8988T (cell line): ENCODE measurements around the gene PLA2G15.

Experiments
- DNase-seq: peaks from one replicate; pipeline ENCODE4 v3.0.0; 2011

Gene PLA2G15

DNA sequence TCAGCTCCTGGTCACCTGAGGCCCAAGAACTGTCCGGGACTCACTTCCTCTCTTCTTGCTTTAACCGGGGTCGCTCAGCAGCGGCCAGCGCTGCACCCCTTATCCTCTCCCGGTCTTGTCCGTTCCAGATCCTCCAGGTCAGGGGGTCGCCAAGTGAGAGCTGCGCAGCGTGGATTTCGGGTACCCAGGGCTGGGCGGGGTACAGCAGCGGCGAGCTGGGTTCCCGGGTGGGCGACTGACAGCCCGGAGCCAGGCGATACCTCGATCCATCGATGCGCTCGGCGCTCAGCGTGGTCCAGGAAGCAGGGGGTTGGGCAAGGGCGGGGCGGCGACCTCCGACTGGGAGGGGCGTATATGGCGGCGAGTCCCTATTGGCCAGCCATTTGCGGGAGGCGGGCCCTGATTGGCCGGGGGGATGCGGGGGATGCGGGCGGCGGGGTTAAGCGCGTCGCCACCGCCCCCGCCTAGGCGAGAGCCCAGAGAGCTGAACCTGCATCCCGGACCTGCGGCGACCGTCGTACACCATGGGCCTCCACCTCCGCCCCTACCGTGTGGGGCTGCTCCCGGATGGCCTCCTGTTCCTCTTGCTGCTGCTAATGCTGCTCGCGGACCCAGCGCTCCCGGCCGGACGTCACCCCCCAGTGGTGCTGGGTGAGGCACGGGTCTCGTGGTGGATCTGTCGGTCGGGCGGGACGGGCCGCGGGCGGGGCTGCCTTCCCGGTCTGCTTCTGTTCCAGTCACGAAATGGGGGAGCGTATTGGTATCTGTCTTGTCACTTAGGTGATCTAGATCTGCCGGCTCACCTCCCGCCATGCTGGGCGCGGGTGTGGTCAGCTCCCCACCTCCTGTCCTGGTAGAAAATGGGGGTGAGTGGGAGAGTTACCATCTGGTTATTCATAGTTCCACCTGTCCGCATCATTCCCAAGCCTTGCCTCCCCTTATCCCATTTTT lies at the start of gene PLA2G15:
PLA2G15 (plus strand) TSS at position 471 of the 951 bp plus-strand sequence; CDS start at position 525, 54 bp downstream.
- DNase-seq, result peak; percentile 97

GRCh38 chr16:68197250-68197649 lies 47.9 kb upstream of the PLA2G15 start:
- DNase-seq, result no peak

GRCh38 chr16:68200088-68200783 lies 44.9 kb upstream of the PLA2G15 start:
- DNase-seq, result no peak

- no peak for DNase-seq
Measured at GRCh38 chr16:68202091-68202519, 43.1 kb upstream of the PLA2G15 start.

- no peak for DNase-seq
Measured at GRCh38 chr16:68206245-68206644, 38.9 kb upstream of the PLA2G15 start.

DNA sequence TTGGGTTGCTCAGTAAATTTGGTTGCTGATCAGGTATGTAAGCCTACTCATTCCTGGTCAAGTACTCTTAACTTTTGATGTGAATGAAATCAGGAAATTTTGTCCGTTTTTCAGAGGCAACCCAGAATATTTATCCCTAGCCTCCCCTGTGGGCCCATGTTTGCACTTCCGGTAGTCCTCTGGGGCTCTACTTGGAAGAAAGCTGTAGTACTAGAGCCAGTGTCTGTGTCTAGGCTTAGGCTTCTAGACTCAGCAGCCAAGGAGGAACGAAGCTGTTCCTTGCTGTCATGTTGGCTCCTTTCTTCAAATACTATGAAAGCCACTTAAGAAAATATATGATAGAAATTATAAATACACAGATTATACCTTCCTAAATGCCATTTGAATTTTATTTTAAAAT lies 30.4 kb upstream of the PLA2G15 start:
- no peak for DNase-seq

GRCh38 chr16:68215302-68215701 lies 29.9 kb upstream of the PLA2G15 start:
- no peak for DNase-seq

GRCh38 chr16:68216240-68216639 lies 28.9 kb upstream of the PLA2G15 start:
- DNase-seq, result no peak

GRCh38 chr16:68217506-68217905 lies 27.7 kb upstream of the PLA2G15 start:
- DNase-seq, result no peak

DNA sequence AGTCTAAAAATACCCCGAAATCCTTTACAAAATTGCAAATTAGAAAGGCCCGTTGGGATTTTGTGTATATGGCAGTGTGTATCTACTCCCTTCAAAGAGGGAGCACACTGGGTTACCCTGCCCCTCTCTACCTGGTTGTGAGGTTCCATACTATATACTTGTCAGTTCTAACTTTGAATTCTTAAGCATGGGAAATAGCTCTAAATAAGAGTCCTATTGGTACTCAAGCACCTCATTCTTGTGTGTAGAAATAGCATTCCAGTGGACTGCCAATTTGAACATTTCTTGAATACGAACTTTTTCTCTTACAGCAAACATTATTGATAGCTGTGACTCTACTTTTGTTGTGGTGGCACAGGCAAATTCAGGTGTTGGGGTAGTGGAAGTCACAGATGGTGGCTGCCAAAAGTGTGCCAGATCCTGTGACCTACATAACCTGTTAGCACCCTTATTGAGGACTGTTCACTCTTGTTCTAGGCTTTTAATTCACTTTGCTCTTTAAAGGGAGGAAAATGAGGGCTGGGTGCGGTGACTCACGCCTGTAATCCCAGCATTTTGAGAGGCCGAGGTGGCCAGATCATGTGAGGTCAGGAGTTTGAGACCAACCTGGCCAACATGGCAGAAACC lies 25.3 kb upstream of the PLA2G15 start:
- no peak for DNase-seq

DNA sequence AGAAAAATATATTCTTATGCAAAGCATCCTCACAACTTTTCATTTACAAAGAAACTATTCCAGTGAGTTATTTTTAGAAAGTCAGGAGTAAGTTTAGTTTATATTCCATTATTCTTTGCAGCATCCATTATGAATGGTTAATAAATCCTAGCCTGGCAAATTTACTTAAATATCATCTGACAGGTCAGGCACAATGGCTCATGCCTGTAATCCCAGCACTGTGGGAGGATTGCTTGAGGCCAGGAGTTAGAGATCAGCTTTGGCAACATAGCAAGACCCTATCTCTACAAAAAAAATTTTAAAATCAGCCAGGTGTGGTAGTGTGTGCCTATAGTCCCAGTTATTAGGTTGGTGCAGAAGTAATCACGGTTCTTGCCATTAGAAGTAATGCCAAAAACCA lies 22.1 kb upstream of the PLA2G15 start:
- no peak for DNase-seq

DNA sequence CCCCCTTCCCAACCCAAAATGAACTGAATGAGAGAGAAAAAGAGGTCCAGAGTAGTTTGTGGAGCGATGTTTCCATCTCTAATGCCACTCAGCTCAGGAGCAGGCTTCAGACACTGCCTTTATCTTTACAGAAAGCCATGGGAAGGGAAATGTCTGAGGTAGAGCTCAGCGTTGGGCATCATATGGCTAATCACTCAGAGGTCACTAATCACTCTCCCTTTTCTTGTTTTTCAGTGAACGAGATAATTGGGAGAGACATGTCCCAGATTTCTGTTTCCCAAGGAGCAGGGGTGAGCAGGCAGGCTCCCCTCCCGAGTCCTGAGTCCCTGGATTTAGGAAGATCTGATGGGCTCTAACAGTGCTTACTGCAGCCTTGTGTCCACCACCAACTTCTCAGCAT lies 19.1 kb upstream of the PLA2G15 start:
- DNase-seq, result no peak

DNA sequence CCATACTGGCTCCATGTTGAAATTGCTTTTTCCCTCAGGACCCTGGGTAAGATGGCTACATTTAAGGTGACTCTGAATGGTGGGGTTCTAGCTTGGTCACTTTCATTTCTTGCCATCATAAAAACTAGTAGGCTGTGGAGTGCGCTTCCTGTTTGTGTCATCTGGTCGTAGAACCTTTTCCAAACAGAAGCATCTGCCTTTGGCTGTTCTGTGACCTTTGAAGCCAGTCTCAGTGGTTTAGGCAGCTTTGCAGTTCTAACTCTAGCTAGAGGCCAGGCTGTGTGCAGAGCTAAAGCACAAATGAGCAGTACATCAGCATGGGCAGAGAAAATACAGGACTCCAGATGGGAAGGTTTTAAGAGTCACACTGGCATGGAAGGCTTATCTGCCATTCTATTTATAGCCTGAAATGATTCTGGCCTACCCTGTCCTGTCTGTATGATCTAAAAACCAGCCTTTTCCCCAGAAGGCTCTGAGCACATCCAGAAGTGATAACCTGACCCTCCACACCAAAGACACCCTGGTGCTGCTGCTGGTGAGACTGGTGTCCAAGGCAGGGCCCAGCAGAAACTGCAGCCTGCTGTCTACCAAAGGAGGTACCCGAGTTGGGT lies 17.9 kb upstream of the PLA2G15 start:
- DNase-seq, result no peak

DNA sequence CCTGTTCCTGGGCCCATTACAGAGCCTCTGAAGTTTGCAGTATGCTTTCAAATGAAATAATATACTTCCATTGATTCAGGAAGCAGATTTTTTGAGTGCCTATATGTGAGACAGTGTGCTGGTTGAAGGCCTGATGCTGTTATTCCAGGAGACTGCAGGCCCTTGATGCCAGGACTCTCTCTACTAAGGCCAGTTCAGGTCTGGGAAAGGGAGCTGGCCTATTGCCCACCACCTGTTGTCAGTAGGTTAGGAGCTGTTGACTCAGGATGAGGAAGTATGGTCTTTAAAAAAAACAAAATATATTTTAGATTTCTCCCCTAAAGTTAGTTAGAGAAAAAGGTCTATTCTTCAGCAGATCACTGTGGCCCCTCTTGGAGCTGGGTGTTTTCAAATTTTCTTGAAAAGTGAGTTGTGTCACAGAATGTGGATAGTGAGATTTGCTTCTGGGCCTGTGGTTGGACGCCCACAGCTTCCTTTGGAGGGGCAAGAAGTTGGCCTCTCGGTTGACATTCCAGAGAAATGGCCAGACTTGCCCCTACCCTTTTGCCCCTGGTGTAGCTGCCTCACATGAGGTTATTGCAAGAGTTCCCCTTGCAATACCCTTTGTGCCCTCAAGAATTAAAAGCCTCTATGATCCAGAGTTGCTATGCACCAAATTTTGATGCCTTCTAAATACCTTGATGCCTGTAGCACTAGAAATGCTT lies 17.2 kb upstream of the PLA2G15 start:
- DNase-seq, result no peak

DNA sequence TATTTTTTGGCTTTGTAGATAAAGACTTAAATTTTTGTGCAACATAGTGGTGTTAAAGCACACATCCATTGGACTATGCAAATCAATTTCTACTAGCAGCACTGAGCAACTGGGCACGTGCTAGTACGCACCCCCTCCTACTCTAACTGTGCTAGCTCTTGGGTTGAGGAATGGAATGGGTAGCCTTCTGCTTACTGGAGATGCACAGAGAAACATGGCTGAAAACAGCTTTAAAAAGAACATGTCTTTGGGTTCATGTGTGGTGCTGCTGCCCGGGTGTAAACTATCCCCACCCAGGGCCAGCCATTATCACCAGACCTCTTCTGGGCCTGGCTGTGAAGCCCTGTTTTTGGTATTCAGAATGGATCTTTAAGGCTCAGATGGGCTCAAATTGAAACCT lies 16.5 kb upstream of the PLA2G15 start:
- no peak for DNase-seq

DNA sequence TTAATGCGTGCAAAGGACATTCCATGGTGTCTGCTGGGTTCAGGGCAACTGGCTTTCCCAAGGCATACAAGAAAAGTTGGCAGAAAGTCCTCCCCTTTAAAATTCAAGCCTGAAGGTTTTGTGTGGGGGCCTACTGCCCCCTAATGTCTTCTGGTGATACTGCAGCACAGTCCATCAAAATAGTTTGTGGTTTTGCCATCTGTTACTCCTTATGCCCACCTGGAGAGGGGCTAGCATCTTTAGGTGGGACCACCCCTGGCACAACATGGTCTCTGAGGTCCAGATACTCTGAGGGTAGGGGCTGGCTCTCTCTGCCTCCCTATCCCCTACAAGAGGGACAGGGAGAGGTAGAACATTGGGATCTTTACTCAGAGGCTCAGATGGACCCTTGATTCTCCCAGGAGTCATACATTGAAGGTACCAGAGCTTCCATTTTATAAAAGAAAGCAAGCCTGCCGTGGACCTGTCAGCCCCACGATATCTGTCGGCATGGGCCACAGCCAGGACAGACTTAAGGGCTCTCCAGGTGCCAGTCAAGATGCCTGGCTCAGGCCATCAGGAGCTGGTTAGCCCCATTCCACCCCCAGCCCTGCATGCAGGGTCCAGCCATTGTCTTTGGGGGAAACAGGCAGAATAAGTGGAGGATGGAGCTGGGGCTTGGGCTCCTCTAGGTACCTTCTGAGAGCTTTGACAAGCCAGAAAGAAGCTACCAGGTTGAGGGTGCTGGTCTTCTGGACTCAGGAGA lies 15.6 kb upstream of the PLA2G15 start:
- no peak for DNase-seq

DNA sequence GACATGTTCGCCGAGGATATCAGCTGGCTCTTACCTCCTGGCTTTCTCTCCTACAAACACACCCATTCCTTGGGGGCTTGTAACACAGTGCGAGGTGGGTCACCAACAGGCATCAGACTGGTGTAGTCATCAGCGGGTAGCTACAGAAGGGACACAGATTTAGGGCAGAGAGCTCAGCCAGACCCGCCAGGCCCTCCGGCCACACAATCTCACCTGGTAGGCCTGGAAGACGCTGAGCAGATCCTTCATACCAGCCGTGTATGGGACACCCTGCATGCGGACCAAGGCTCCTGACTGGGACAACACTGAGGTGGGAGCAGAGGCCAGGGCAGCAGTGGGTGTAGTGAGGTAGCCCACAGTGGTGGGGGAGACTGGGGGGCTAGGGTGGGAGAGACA lies 15.0 kb upstream of the PLA2G15 start:
- no peak for DNase-seq

DNA sequence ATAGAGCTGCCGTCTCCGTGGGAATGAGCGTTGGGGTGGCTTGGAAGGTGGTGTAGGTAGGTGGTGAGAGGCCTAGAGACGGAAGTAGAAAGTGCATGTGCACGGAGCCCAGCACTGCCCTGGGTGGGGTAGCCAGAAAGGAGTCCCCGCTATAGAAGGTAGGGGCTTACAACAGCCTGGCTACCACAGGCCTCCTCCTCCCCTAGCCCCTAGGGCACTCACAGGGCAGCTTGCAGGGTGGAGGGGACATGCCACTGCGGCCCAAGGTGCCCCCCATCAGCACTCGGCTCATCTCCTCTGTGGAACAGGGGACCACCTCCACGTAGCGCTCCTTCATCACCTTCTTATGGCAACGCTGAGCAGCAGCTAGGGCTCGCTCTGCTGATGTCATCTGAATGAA lies 14.2 kb upstream of the PLA2G15 start:
- DNase-seq, result no peak

DNA sequence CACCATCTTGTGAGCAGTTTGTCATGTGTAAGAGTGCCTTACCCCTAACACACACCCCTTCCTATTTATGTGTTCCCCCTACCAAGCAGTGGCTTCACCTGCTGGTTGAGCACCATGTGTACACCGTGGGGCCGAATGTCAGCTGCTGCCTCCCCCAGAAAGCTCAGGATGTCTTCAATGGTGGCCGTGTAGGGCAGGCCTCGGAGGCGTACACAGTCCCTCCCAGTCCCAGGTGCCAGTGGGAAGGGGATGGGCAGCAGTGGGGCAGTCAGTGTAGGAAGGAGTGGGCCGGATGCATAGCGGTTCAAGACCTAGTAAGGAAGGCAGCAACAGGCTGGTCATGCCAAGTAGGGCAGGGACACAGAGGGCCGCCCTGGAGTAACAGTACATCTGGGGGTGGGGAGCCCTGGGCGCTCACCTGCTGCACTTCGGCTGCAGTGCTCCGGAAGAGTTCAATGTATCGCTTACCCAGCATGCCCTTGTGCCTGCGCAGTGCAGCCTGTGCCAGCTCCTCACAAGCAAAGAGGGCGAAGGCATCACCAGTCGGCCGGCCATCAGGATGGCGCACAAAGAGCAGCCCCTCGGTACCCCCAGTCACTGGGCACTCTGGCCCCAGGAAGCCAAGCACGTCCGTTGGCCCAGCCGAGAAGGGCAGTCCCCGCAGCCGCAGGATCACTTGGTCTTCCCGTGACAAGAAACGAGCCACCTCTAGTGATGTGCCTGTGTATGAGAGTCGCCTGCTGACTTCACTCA lies 13.6 kb upstream of the PLA2G15 start:
- no peak for DNase-seq

DNA sequence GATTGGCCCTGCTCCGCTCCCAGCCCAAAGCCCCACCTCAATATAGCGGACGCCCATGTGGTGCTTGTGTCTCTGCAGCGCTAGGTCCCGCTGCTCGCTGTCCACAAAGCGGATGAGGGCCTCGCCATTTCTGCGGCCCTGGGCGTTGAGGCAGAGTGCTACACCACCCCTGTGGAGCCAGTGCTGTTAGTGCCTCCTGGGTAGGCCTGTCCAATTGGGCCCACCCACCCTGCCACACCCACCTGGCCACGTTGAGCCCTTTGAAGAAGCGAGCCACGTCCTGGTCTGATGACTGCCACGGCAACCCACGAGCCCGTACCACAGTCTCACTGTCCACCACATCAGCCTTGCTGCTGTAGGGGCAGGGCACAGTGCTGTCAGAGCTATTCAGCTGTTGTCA lies 12.8 kb upstream of the PLA2G15 start:
- no peak for DNase-seq
